ENCODE data around the gene TOLLIP.
"Not testable (repeated sequence)": the region's sequence is repeated elsewhere in the genome, so short reads cannot be mapped to it uniquely, and the experiment has no call there.

TOLLIP gene

DNA sequence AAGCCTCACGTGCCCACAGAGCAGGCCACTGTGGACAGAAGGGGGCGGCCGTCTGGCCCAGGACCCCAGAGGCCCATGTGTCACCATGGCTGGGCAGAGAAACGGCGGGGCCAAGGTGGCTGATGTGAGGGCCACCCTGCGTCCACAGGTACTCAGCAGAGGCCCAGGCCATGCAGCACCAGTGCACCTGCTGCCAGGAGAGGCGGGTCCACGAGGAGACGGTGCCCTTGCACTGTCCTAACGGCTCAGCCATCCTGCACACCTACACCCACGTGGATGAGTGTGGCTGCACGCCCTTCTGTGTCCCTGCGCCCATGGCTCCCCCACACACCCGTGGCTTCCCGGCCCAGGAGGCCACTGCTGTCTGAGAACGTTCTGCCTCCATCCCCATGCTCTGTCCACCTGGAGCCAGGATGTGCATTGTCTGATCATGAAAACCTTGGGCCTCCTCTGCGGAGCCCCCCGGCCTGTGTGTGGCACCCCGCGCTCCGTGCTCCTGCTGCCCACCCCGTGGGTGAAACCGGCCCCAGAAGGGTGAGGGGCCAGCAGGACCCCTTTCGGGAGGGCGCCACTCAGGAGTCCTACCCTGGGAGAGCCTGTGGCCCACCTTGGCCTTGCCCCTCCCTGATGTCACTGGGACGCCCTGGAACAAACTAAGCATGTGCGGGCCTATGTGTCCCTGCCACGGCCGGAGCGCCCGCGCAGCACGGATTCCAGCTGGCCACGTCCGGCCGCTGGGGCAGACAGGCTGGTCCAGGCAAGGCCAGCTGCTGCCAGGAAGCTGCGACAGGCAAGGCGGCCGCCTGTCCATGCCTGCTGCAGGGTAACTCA lies 48.0 kb downstream of the TOLLIP start:
- no peak for DNase-seq

DNA sequence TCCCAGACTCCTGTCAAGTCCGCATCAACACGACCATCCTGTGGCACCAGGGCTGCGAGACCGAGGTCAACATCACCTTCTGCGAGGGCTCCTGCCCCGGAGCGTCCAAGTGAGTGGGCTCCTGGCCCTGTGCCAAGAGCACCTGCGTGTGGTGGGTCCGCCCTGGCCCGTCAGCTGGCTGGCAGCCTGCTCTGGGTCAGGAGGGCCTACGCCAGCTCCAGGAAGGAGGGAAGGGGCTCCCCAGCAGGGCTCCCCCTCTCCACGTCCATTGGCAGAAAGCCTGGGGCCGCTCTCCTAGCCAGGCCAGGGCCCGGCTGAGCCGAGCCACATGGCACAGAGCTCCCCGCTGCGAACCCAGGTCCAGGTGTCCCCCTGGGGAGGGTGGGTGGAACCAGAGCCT lies 48.8 kb downstream of the TOLLIP start:
- DNase-seq = no peak

DNA sequence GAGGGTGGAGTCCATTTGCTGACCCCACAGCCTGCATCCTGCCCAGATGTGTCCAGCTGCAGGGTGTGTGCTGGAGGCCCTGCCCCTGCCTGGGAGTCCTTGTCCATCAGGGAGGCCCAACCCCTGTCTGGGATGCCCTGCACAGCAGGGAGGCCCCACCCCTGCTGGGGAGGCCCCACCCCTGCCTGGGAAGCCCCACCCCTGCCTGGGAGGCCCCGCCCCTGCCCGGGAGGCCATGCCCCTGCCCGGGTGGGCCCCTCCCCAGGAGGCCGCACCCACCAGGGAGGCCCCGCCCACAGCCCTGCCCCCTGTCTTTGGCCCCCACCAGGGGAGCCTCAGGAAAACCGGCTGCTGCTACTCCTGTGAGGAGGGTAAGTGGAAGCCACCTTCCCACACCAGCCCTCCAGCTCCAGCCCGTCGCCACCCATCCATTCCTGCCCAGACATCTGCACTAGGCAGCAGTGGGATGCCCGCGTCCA lies 49.4 kb downstream of the TOLLIP start:
- peak in 4 of 5 experiments; percentile 8 to 40 (median 13) for DNase-seq

DNA sequence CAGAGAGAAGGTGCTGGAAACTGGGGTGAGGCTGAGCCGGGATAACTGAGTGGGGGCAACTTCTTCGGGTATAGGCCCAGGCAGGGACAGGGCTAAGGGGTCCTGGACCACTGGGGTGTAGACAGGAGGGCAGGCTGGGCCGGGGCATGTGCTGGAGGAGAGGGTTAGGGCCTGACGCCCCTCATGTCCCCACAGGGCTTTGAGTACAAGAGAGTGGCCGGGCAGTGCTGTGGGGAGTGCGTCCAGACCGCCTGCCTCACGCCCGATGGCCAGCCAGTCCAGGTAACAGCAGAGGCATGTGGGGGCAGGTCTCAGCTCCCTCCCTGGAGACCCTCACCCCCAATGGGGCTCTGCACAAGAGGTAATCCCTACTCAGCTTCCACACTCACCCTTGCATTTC lies 49.9 kb downstream of the TOLLIP start:
- no peak for DNase-seq

DNA sequence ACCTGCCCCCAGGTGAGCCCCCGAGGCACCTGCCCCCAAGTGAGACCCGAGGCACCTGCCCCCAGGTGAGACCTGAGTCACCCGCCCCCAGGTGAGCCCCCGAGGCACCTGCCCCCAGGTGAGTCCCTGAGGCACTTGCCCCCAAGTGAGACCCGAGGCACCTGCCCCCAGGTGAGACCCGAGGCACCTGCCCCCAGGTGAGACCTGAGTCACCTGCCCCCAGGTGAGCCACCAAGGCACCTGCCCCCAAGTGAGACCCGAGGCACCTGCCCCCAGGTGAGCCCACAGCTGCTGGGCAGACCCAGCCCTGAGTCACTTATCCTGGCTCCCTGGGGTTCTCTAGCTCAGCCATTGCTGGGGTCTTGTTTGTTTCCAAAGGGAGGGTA lies 50.4 kb downstream of the TOLLIP start:
- no peak for DNase-seq

DNA sequence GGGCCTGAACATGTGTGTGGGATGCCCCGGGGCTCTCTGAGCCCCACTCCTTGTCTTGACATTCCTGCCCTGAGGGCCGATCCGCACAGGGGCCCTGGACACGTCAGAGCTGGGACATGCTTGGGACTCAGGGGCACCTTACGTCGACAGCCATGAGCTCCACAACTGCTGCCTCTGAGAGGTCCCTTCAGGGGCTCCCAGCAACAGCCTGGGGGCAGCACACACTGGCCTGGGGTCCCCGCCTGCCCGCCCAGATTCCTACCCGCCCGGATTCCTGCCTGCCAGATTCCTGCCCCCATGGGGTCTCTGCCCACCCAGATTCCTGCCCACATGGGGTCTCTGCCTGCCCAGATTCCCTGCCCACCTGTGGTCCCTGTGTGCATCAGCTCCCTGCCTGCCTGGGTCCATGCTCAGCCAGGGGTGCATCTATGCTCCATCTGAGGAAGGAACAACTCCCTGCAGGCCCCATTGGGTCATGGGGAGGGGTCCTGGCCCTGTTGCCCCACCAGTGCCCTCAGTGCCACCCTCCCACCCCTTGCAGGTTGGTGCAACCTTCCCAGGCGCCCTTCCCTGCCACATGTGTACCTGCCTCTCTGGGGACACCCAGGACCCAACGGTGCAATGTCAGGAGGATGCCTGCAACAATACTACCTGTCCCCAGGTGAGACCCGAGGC lies 50.9 kb downstream of the TOLLIP start:
- DNase-seq = no peak

DNA sequence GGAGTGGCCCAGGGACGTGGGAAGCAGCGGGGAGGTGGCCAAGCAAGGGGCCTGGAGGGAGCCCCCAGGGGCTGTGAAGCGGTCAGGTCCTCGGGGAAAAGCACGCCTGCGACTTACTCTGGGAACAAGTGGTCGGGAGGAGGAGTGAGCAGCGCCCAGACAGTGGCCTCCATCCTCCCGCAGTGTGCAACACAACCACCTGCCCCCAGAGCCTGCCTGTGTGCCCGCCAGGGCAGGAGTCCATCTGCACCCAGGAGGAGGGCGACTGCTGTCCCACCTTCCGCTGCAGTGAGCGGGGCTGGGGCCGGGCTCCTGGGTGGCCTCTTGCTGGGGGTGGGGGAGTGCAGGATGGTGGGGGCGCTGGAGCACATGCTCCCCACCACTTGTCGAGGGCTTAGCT lies 51.5 kb downstream of the TOLLIP start:
- DNase-seq = no peak

DNA sequence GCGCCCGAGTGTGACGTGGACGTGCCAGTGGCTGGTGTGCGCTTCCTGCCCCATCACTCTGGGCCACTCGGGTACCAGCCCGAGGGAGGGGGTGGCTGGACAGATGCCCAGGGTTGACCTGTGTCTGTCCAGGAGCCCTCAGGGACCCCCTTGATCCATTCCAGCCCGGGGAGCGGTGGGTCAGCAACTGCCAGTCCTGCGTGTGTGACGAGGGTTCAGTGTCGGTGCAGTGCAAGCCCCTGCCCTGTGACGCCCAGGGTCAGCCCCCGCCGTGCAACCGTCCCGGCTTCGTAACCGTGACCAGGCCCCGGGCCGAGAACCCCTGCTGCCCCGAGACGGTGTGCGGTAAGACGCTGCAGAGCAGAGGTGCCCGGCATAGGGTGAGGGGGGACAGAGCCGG lies 52.1 kb downstream of the TOLLIP start:
- DNase-seq = no peak

DNA sequence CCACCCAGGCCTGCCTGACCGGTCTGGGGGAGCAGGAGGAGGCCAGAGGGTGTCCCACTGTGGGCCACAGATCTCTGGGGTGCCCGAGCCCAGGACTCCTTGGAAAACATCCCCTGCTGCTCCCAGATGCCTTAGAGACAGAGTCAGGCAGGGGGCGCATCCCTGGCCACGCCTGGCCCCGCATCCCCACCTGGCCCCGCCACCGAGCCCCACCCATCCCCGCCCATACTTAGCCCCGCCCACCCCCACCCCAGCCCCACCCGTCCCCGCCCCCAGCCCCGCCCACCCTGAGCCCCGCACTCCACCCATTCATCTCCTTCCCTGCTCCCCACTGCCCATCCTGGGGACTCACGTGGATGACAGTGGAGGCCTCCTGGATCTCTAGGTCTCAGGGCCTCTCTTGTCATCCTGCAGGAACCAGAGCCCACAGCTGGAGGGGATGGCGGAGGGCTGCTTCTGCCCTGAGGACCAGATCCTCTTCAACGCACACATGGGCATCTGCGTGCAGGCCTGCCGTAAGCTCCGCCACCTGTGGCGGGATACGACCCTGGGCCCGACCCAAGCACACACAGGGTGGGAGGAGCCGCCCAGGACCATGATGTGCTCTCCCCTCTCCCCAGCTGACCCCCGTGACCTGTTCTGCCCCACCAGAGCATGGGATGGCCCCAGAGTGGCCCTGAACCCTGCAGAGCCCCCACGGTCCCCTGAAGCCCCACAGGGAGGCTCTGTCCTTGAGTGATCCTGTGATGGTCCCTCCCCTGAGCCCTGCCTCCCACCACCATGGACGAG lies 53.0 kb downstream of the TOLLIP start:
- no peak for DNase-seq

DNA sequence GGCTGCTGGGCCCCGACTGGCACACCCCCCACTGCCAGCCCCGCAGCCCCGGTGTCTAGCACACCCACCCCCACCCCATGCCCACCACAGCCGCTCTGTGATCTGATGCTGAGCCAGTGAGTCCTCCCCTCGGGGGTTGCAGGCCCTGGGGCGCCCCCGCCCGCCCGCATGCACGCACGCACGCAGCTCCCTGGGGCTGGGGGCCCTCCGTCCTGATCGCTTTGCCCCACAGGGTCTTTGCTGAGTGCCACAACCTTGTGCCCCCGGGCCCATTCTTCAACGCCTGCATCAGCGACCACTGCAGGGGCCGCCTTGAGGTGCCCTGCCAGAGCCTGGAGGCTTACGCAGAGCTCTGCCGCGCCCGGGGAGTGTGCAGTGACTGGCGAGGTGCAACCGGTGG lies 54.3 kb downstream of the TOLLIP start:
- no peak for DNase-seq

DNA sequence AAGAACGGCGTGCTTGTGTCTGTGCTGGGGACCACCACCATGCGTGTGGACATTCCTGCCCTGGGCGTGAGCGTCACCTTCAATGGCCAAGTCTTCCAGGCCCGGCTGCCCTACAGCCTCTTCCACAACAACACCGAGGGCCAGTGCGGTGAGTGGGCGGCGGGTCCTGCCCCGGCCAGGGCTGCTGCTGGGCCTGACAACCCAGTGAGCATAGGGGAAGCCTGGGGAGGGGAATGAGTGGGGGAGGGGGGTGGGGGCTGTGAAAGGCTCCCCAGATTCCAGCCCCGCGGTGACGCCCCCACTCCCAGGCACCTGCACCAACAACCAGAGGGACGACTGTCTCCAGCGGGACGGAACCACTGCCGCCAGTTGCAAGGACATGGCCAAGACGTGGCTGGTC lies 54.7 kb downstream of the TOLLIP start:
- no peak for DNase-seq

DNA sequence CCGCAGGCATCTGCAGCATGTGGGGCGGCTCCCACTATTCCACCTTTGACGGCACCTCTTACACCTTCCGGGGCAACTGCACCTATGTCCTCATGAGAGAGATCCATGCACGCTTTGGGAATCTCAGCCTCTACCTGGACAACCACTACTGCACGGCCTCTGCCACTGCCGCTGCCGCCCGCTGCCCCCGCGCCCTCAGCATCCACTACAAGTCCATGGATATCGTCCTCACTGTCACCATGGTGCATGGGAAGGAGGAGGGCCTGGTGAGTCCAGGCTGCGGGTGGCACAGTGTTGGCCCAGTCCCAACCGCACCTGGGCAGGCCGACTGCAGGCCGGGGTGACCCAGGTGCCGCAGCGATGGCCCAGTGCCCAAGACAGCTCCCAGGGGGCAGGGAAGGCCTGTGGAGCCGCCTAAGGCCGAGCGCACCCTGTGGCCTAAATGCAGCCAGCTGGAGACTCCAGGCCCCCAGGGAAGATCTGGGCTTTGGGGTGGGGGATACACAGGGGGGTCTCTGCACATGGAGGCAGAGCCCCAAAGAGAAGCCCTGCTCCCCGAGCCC lies 55.3 kb downstream of the TOLLIP start:
- DNase-seq = no peak

DNA sequence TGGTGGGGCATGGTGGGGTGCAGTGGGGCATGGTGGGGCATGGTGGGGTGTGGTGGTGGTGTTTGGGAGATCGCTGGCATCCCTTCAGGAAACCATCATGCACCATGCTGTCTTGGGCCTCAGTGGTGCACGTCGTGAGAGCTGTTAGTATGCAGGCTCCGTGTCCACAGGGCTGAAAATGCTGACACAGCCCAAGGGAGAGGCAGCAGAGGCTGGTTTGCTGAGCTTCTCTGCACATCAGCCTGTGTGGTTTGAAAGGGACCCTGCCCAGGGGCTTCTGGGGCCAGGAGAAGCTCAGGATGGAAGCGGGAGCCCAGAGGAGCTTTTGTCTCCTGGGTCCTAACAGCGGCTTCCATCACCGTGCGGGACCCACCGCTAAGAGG lies 56.3 kb downstream of the TOLLIP start:
- DNase-seq = no peak

DNA sequence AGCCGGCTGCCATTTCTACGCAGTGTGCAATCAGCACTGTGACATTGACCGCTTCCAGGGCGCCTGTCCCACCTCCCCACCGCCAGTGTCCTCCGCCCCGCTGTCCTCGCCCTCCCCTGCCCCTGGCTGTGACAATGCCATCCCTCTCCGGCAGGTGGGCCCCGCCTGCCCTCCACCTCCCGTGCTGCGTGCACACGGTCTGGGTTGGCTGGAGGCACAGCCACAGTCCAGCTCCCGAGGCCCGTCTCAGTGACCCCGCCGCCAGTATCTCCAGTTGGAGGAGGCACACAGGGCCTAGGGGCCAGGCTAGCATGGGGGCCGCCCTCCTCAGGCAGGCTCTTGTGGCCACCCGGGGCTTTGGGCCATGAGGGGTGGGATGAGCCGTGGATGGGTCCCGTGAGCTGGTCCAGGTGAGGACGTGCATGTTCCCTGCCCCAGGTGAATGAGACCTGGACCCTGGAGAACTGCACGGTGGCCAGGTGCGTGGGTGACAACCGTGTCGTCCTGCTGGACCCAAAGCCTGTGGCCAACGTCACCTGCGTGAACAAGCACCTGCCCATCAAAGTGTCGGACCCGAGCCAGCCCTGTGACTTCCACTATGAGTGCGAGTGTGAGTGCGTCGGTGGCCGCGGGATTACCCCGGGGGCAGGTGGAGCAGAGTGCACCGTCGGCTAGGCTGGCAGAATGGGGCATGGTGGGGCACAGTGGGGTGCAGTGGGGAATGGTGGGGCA lies 56.9 kb downstream of the TOLLIP start:
- no peak for DNase-seq

DNA sequence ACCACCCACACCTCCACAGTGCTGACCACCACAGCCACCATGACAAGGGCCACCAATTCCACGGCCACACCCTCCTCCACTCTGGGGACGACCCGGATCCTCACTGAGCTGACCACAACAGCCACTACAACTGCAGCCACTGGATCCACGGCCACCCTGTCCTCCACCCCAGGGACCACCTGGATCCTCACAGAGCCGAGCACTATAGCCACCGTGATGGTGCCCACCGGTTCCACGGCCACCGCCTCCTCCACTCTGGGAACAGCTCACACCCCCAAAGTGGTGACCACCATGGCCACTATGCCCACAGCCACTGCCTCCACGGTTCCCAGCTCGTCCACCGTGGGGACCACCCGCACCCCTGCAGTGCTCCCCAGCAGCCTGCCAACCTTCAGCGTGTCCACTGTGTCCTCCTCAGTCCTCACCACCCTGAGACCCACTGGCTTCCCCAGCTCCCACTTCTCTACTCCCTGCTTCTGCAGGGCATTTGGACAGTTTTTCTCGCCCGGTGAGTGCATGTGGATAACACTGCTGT lies 58.1 kb downstream of the TOLLIP start:
- DNase-seq = no peak

DNA sequence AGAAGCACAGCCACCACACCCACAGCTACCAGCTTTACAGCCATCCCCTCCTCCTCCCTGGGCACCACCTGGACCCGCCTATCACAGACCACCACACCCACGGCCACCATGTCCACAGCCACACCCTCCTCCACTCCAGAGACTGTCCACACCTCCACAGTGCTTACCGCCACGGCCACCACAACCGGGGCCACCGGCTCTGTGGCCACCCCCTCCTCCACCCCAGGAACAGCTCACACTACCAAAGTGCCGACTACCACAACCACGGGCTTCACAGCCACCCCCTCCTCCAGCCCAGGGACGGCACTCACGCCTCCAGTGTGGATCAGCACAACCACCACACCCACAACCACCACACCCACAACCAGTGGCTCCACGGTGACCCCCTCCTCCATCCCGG lies 59.0 kb downstream of the TOLLIP start:
- not testable (repeated sequence) for DNase-seq

DNA sequence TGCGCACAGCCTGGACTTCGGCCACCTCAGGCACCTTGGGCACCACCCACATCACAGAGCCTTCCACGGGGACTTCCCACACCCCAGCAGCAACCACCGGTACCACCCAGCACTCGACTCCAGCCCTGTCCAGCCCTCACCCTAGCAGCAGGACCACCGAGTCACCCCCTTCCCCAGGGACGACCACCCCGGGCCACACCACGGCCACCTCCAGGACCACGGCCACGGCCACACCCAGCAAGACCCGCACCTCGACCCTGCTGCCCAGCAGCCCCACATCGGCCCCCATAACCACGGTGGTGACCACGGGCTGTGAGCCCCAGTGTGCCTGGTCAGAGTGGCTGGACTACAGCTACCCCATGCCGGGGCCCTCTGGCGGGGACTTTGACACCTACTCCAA lies 60.5 kb downstream of the TOLLIP start:
- not testable (repeated sequence) for DNase-seq

DNA sequence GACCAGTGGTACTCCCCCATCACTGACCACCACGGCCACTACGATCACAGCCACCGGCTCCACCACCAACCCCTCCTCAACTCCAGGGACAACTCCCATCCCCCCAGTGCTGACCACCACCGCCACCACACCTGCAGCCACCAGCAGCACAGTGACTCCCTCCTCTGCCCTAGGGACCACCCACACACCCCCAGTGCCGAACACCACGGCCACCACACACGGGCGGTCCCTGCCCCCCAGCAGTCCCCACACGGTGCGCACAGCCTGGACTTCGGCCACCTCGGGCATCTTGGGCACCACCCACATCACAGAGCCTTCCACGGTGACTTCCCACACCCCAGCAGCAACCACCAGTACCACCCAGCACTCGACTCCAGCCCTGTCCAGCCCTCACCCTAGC lies 62.4 kb downstream of the TOLLIP start:
- not testable (repeated sequence) for DNase-seq

DNA sequence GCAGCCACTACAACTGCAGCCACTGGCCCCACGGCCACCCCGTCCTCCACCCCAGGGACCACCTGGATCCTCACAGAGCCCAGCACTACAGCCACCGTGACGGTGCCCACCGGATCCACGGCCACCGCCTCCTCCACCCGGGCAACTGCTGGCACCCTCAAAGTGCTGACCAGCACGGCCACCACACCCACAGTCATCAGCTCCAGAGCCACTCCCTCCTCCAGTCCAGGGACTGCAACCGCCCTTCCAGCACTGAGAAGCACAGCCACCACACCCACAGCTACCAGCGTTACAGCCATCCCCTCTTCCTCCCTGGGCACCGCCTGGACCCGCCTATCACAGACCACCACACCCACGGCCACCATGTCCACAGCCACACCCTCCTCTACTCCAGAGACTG lies 63.1 kb downstream of the TOLLIP start:
- DNase-seq = not testable (repeated sequence)

DNA sequence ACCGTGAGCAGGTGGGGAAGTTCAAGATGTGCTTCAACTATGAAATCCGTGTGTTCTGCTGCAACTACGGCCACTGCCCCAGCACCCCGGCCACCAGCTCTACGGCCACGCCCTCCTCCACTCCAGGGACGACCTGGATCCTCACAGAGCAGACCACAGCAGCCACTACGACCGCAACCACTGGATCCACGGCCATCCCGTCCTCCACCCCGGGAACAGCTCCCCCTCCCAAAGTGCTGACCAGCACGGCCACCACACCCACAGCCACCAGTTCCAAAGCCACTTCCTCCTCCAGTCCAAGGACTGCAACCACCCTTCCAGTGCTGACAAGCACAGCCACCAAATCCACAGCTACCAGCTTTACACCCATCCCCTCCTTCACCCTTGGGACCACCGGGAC lies 63.7 kb downstream of the TOLLIP start:
- DNase-seq = not testable (repeated sequence)

DNA sequence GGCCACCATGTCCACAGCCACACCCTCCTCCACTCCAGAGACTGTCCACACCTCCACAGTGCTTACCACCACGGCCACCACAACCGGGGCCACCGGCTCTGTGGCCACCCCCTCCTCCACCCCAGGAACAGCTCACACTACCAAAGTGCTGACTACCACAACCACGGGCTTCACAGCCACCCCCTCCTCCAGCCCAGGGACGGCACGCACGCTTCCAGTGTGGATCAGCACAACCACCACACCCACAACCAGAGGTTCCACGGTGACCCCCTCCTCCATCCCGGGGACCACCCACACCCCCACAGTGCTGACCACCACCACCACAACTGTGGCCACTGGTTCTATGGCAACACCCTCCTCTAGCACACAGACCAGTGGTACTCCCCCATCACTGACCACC lies 64.9 kb downstream of the TOLLIP start:
- not testable (repeated sequence) for DNase-seq

DNA sequence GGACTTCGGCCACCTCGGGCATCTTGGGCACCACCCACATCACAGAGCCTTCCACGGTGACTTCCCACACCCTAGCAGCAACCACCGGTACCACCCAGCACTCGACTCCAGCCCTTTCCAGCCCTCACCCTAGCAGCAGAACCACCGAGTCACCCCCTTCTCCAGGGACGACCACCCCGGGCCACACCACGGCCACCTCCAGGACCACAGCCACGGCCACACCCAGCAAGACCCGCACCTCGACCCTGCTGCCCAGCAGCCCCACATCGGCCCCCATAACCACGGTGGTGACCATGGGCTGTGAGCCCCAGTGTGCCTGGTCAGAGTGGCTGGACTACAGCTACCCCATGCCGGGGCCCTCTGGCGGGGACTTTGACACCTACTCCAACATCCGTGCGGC lies 65.9 kb downstream of the TOLLIP start:
- DNase-seq = not testable (repeated sequence)

Data from T-helper 2 cell (primary cell).